ENCODE results near the gene C3orf70.

C3orf70 gene

DNA sequence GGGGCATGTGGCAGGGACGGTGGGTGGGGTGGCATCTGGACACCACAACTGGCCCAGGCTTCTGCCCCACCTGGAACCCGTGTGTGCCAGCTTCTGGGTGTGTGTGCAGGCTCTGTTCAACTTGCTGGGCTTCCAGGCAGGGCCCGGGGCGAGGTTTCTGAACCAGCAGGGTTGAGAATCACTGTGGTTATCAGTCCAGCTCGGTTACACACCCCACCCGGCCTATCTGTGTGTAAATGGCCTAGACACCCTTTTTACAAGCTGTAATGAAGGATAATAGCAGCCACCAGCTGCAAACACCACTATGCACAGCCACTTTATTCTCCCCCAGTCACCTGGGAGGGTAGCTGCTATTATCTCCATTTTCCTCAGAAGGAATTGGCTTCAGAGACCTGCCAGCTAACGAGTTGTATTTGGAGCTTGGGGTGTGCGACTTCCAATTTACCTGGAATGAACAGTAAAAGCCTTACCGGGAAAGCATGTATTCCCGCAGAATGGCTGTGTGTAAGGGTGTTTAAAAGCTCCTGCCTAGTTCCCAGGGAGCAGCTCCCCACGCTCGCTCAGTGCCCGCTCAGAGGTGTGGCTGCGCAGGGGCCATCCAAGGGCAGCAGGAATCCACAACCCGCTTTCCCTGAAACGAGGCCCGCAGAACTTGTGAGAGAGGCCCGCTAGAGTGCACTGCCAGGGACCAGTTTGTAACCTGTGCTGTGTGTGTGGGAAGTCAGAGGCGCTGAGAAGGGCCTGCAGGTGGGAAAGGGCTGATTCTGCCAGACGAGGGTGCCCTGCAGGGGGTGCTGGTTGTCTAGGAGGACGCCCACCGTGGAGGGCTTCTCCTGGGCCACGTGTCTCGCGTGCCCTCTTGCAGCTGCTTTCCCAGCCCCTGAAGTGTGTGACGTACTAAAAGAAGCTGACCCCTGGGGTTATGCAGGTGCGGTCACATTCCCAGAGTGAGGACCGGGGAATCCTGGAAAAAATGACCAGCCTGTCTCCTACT is 83.5 kb downstream of the C3orf70 start:
- H3K4me3 ChIP-seq (ENCODE audit: low read depth, low read length) = no peak overlapping the region
- H3K27ac ChIP-seq (ENCODE audit: low read depth, low read length) = no peak overlapping the region
- H3K4me1 ChIP-seq (ENCODE audit: control insufficient read depth, insufficient read depth, low read length, unreplicated experiment) = no peaks in the 10 kb centered on the region
- no peaks in the 10 kb centered on the region for H3K27me3 ChIP-seq (ENCODE audit: insufficient read depth, low read length)
- H3K79me2 ChIP-seq (ENCODE audit: control insufficient read depth, insufficient read depth, low read length, unreplicated experiment) = no peaks in the 10 kb centered on the region
- no peaks in the 10 kb centered on the region for H3K36me3 ChIP-seq (ENCODE audit: insufficient read depth, low read length)
- no peak overlapping the region for H2AFZ ChIP-seq (ENCODE audit: low read length, unreplicated experiment)

DNA sequence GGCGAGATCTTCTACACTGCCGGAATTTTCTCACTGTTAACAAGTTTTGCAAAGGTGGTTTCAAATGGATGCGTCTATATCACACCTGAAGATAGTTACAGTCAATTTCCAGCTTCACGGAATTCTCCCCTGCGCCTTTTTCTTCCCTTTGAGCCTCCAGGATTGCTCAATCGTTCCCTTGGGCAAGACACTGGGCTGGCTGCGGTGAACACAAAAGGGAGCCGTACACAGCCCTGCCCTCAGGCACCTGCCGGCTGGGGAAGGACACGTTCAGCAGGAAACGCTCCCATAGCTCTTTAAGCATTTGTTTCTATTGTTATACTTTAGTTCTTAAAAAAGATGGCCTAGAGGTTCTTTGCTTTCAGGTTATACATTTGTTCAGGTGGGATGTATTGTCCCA is 85.7 kb downstream of the C3orf70 start:
- Histone ChIP-seq H3K4me1 (ENCODE audit: control insufficient read depth, insufficient read depth, low read length, unreplicated experiment) (no peaks in the 10 kb centered on the region), H3K4me3 (ENCODE audit: low read depth, low read length) (no peak overlapping the region), H3K36me3 (ENCODE audit: insufficient read depth, low read length) (no peaks in the 10 kb centered on the region), H3K27me3 (ENCODE audit: insufficient read depth, low read length) (no peaks in the 10 kb centered on the region), H3K79me2 (ENCODE audit: control insufficient read depth, insufficient read depth, low read length, unreplicated experiment) (no peaks in the 10 kb centered on the region), H2AFZ (ENCODE audit: low read length, unreplicated experiment) (no peak overlapping the region), H3K27ac (ENCODE audit: low read depth, low read length) (no peak overlapping the region)

DNA sequence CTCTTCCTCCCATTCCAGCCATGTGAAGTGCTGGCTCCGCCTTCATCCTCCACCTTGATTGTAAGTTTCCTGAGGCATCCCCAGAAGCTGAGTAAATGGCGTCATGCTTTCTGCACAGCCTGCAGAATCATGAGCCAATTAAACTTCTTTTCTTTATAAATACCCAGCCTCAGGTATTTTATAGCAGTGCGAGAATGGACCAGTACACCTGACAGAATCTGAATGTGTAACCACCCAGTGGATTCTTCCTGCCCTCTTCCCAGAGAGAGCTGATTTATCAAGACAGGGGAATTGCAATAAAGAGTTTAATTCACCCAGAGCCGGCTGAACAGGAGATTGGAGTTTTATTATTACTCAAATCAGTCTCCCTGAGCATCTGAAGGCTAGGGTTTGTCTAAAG is 86.6 kb downstream of the C3orf70 start:
- no peaks in the 10 kb centered on the region for H3K27me3 ChIP-seq (ENCODE audit: insufficient read depth, low read length)
- no peak overlapping the region for H3K4me3 ChIP-seq (ENCODE audit: low read depth, low read length)
- no peaks in the 10 kb centered on the region for H3K4me1 ChIP-seq (ENCODE audit: control insufficient read depth, insufficient read depth, low read length, unreplicated experiment)
- no peak overlapping the region for H2AFZ ChIP-seq (ENCODE audit: low read length, unreplicated experiment)
- H3K36me3 ChIP-seq (ENCODE audit: insufficient read depth, low read length) = no peaks in the 10 kb centered on the region
- no peak overlapping the region for H3K27ac ChIP-seq (ENCODE audit: low read depth, low read length)
- H3K79me2 ChIP-seq (ENCODE audit: control insufficient read depth, insufficient read depth, low read length, unreplicated experiment) = no peaks in the 10 kb centered on the region

DNA sequence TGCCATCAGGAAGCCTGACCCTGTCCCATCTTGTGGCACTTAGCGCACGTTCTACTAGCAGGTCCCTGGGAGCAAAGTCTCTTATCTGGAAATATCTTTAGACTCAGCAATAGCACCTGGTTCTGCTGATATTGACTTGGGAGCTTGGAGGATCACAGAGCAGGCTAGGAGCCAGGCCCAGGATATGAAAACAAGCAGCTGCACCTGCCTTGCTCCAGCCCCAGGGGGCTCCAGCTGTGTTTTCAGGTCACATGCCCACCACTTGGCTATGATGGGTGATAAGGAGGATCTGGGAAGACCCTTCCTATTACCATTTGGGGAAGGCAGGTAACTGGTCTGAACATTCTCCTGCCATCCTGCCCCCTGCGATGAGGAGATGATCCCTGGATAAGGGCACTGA is 87.8 kb downstream of the C3orf70 start:
- Histone ChIP-seq H3K79me2 (ENCODE audit: control insufficient read depth, insufficient read depth, low read length, unreplicated experiment) (no peaks in the 10 kb centered on the region), H3K4me1 (ENCODE audit: control insufficient read depth, insufficient read depth, low read length, unreplicated experiment) (no peaks in the 10 kb centered on the region), H2AFZ (ENCODE audit: low read length, unreplicated experiment) (no peak overlapping the region)

DNA sequence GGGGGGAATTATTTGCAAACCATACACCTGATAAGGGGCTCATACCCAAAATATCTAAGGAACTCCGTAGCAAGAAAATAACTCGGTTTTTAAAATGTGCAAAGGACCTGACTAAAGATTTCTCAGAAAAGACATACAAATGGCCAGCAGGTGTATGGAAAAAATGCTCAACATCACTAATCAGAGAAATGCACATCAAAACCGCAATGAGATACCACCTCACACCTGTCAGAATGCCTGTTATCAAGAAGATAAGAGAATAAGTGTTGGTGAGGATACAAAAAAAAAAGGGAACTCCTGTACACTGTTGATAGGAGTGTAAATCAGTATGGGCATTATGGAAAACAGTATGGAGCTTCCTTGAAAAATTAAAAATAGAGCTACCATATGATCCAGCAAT is 89.4 kb downstream of the C3orf70 start:
- H3K4me1 ChIP-seq (ENCODE audit: control insufficient read depth, insufficient read depth, low read length, unreplicated experiment) = no peaks in the 10 kb centered on the region
- no peaks in the 10 kb centered on the region for H3K79me2 ChIP-seq (ENCODE audit: control insufficient read depth, insufficient read depth, low read length, unreplicated experiment)
- H3K27ac ChIP-seq (ENCODE audit: low read depth, low read length) = no peak overlapping the region
- H3K36me3 ChIP-seq (ENCODE audit: insufficient read depth, low read length) = no peaks in the 10 kb centered on the region
- no peaks in the 10 kb centered on the region for H3K27me3 ChIP-seq (ENCODE audit: insufficient read depth, low read length)
- no peak overlapping the region for H3K4me3 ChIP-seq (ENCODE audit: low read depth, low read length)
- H2AFZ ChIP-seq (ENCODE audit: low read length, unreplicated experiment) = no peak overlapping the region

More for the DNA sequence above, 87.8 kb downstream of the C3orf70 start:
- Histone ChIP-seq H3K36me3 (ENCODE audit: insufficient read depth, low read length) (no peaks in the 10 kb centered on the region), H3K4me3 (ENCODE audit: low read depth, low read length) (no peak overlapping the region), H3K27ac (ENCODE audit: low read depth, low read length) (no peak overlapping the region), H3K27me3 (ENCODE audit: insufficient read depth, low read length) (no peaks in the 10 kb centered on the region)

DNA sequence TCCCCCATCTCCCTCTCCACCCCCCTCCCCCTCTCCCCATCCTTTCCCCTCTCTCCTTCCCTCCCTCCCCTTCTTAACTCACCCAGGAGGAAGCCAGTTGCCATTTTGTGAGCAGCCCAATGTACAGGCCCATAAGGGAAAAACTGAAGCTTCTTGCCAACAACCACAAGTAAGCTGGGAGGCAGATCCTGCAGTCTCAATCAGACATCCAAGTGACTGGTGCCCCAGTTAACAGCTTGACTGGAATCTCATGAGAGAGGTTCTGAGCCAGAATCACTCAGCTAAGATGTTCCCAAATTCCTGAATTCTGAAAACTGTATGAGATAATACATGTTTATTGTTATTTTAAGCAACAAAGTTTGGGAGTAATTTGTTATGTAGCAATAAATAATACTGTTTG is 90.7 kb downstream of the C3orf70 start:
- H3K4me1 ChIP-seq (ENCODE audit: control insufficient read depth, insufficient read depth, low read length, unreplicated experiment) = no peaks in the 10 kb centered on the region
- no peaks in the 10 kb centered on the region for H3K79me2 ChIP-seq (ENCODE audit: control insufficient read depth, insufficient read depth, low read length, unreplicated experiment)
- H3K27ac ChIP-seq (ENCODE audit: low read depth, low read length) = no peak overlapping the region

DNA sequence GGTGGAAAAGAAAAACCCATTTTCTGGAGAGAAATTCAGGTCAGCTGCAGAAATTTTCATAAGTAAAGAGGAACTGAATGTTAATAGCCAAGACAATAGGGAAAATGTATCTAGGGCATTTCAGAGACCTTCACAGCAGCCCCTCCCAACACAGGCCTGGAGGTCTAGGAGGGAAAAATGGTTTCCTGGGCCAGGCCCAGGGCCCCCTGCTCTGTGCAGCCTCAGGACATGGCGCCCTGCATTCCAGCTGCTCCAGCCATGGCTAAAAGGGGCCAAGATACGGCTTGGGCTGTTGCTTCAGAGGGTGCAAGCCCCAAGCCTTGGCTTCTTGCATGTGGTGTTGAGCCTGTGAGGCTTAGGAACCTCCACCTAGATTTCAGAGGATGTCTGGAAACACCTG is 92.2 kb downstream of the C3orf70 start:
- Histone ChIP-seq H3K27me3 (ENCODE audit: insufficient read depth, low read length) (no peaks in the 10 kb centered on the region), H3K27ac (ENCODE audit: low read depth, low read length) (no peak overlapping the region), H3K79me2 (ENCODE audit: control insufficient read depth, insufficient read depth, low read length, unreplicated experiment) (no peaks in the 10 kb centered on the region), H3K4me3 (ENCODE audit: low read depth, low read length) (no peak overlapping the region), H3K36me3 (ENCODE audit: insufficient read depth, low read length) (no peaks in the 10 kb centered on the region), H3K4me1 (ENCODE audit: control insufficient read depth, insufficient read depth, low read length, unreplicated experiment) (no peaks in the 10 kb centered on the region), H2AFZ (ENCODE audit: low read length, unreplicated experiment) (no peak overlapping the region)

More for the DNA sequence above, 90.7 kb downstream of the C3orf70 start:
- Histone ChIP-seq H3K27me3 (ENCODE audit: insufficient read depth, low read length) (no peaks in the 10 kb centered on the region), H3K36me3 (ENCODE audit: insufficient read depth, low read length) (no peaks in the 10 kb centered on the region), H2AFZ (ENCODE audit: low read length, unreplicated experiment) (no peak overlapping the region), H3K4me3 (ENCODE audit: low read depth, low read length) (no peak overlapping the region)

DNA sequence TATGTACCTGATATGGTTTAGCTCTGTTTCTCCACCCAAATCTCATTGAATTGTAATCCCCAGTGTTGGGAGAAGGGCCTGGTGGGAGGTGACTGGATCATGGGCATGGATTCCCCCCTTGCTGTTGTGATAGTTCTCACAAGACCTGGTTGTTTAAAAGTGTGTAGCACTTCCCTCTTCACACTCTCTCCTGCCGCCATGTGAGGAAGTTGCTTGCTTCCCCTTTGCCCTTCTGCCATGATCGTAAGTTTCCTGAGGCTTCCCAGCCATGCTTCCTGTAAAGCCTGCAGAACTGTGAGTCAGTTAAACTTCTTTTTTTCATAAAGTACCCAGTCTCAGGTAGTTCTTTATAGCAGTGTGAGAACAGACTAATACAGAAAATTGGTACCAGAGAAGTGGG is 93.1 kb downstream of the C3orf70 start:
- Histone ChIP-seq H3K79me2 (ENCODE audit: control insufficient read depth, insufficient read depth, low read length, unreplicated experiment) (no peaks in the 10 kb centered on the region), H2AFZ (ENCODE audit: low read length, unreplicated experiment) (no peak overlapping the region), H3K4me1 (ENCODE audit: control insufficient read depth, insufficient read depth, low read length, unreplicated experiment) (no peaks in the 10 kb centered on the region), H3K27me3 (ENCODE audit: insufficient read depth, low read length) (no peaks in the 10 kb centered on the region), H3K36me3 (ENCODE audit: insufficient read depth, low read length) (peaks cover 3% of the 10 kb centered on the region; the same call in 1 of the 2 replicates), H3K4me3 (ENCODE audit: low read depth, low read length) (no peak overlapping the region), H3K27ac (ENCODE audit: low read depth, low read length) (no peak overlapping the region)

DNA sequence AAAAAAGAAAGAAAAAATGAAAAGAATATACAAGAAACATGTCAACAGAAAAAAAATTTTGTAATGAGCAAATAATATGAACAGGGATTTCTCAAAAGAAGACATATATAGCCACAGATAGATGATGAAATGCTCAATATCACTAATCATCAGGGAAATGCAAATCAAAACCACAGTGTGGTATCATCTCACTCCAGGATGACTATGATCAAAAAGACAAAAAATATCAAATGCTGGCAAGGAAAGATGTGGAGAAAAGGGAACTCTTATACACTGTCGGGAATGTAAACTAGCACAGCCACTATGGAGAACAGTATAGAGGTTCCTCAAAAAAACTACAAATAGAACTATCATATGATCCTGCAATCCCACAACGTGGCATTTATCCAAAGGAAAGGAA is 94.1 kb downstream of the C3orf70 start:
- Histone ChIP-seq H3K4me1 (ENCODE audit: control insufficient read depth, insufficient read depth, low read length, unreplicated experiment) (no peaks in the 10 kb centered on the region), H3K79me2 (ENCODE audit: control insufficient read depth, insufficient read depth, low read length, unreplicated experiment) (no peaks in the 10 kb centered on the region), H3K4me3 (ENCODE audit: low read depth, low read length) (no peak overlapping the region), H3K27ac (ENCODE audit: low read depth, low read length) (no peak overlapping the region), H2AFZ (ENCODE audit: low read length, unreplicated experiment) (no peak overlapping the region), H3K36me3 (ENCODE audit: insufficient read depth, low read length) (peaks cover 7% of the 10 kb centered on the region; the same call in 1 of the 2 replicates), H3K27me3 (ENCODE audit: insufficient read depth, low read length) (no peaks in the 10 kb centered on the region)

DNA sequence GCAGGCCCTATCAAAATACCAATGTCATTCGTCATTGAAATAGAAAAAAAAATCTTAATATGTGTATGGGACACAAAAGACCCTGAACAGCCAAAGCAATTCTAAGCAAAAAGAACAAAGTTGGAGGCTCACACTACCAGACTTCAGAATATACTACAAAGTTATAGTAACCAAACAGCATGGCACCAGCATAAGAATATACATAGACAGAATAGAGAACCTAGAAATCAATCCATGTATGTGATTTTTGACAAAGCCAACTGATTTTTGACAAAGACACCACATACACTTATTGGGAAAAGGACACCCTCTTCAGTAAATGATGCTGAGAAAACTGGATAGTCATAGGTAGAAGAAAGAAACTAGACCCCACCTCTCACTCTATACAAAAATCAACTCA is 95.0 kb downstream of the C3orf70 start:
- Histone ChIP-seq H3K27ac (ENCODE audit: low read depth, low read length) (no peak overlapping the region), H3K79me2 (ENCODE audit: control insufficient read depth, insufficient read depth, low read length, unreplicated experiment) (no peaks in the 10 kb centered on the region), H3K4me3 (ENCODE audit: low read depth, low read length) (no peak overlapping the region), H3K27me3 (ENCODE audit: insufficient read depth, low read length) (no peaks in the 10 kb centered on the region), H3K4me1 (ENCODE audit: control insufficient read depth, insufficient read depth, low read length, unreplicated experiment) (no peaks in the 10 kb centered on the region), H3K36me3 (ENCODE audit: insufficient read depth, low read length) (peaks cover 7% of the 10 kb centered on the region; the same call in 1 of the 2 replicates), H2AFZ (ENCODE audit: low read length, unreplicated experiment) (no peak overlapping the region)

DNA sequence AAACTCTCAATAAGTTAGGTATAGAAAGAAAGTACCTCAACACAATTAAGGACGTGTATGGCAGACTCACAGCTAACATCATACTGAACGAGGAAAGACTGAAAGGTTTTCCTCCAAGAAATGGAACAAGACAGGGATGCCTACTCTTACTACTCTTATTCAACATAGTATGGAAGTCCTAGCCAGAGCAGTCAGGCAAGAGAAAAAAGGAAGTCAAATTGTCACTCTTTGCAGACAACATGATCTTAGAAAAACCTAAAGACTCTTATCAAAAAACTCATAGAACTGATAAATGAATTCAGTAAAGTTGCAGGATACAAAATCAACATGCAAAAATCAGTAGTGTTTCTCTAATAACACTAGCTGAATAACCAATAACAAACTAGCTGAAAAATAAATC is 96.0 kb downstream of the C3orf70 start:
- H3K79me2 ChIP-seq (ENCODE audit: control insufficient read depth, insufficient read depth, low read length, unreplicated experiment) = no peaks in the 10 kb centered on the region
- no peak overlapping the region for H3K27ac ChIP-seq (ENCODE audit: low read depth, low read length)
- H3K36me3 ChIP-seq (ENCODE audit: insufficient read depth, low read length) = peaks cover 13% of the 10 kb centered on the region
- no peaks in the 10 kb centered on the region for H3K27me3 ChIP-seq (ENCODE audit: insufficient read depth, low read length)
- H3K4me1 ChIP-seq (ENCODE audit: control insufficient read depth, insufficient read depth, low read length, unreplicated experiment) = no peaks in the 10 kb centered on the region
- no peak overlapping the region for H3K4me3 ChIP-seq (ENCODE audit: low read depth, low read length)
- H2AFZ ChIP-seq (ENCODE audit: low read length, unreplicated experiment) = no peak overlapping the region
